ENCODE measurements around the gene PTPRN2. TPM values are rescaled to one million over a fixed set of nuclear protein-coding genes. Genes with fewer than 3 reads are reported as not detected.

PTPRN2 gene
- total RNA-seq, 2 donors from 2014 or later, result 26.1 to 55.5 TPM

GRCh38 chr7:158541346-158542010 lies 46.1 kb downstream of the PTPRN2 start:
- no peak for DNase-seq (ENCODE audit: low spot score)
- no peaks in the 10 kb centered on the region for H3K4me1 ChIP-seq (replicated peaks)
- no peaks in the 10 kb centered on the region for H3K27me3 ChIP-seq (replicated peaks; ENCODE audit: insufficient read depth)
- 74% methylated on average over 13 of the region's 13 CpGs for WGBS
- intact Hi-C loops (cut with DNase I), result no loop called here
- H3K4me3 ChIP-seq, result no peak overlapping the region
- TF ChIP-seq POLR2AphosphoS5 (IDR thresholded peaks at IDR 0.05), result no peak
- no peak for TF ChIP-seq POLR2A (IDR thresholded peaks at IDR 0.05)
- TF ChIP-seq, protein P1, sequence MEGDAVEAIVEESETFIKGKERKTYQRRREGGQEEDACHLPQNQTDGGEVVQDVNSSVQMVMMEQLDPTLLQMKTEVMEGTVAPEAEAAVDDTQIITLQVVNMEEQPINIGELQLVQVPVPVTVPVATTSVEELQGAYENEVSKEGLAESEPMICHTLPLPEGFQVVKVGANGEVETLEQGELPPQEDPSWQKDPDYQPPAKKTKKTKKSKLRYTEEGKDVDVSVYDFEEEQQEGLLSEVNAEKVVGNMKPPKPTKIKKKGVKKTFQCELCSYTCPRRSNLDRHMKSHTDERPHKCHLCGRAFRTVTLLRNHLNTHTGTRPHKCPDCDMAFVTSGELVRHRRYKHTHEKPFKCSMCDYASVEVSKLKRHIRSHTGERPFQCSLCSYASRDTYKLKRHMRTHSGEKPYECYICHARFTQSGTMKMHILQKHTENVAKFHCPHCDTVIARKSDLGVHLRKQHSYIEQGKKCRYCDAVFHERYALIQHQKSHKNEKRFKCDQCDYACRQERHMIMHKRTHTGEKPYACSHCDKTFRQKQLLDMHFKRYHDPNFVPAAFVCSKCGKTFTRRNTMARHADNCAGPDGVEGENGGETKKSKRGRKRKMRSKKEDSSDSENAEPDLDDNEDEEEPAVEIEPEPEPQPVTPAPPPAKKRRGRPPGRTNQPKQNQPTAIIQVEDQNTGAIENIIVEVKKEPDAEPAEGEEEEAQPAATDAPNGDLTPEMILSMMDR (IDR thresholded peaks at IDR 0.05), result no peak
- H3K9me3 ChIP-seq, result no peaks in the 10 kb centered on the region
- H3K36me3 ChIP-seq, result no peaks in the 10 kb centered on the region
- no peak overlapping the region for H3K27ac ChIP-seq

DNA sequence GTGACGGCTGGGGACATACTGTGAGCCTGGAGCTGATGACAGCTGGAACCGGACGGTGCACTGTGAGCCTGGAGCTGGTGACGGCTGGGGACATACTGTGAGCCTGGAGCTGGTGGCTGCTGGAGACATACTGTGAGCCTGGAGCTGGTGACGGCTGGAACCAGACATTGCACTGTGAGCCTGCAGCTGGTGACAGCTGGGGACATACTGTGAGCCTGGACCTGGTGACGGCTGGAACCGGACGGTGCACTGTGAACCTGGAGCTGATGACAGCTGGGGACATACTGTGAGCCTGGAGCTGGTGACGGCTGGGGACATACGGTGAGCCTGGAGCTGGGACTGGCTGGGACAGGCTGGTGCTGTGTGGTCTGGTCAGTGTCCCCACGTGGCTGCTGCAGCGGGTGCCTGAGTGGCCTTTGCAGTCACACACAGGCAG lies 47.9 kb downstream of the PTPRN2 start:
- Histone ChIP-seq H3K9me3 (no peaks in the 10 kb centered on the region), H3K27me3 (replicated peaks; ENCODE audit: insufficient read depth) (no peaks in the 10 kb centered on the region), H3K27ac (no peak overlapping the region), H3K36me3 (no peaks in the 10 kb centered on the region), H3K4me1 (replicated peaks) (no peaks in the 10 kb centered on the region), H3K4me3 (no peak overlapping the region)
- WGBS, result 82% methylated on average over 12 of the region's 12 CpGs
- intact Hi-C loops (cut with DNase I), result no loop called here
- no peak for TF ChIP-seq POLR2A (IDR thresholded peaks at IDR 0.05)
- no peak for TF ChIP-seq POLR2AphosphoS5 (IDR thresholded peaks at IDR 0.05)
- TF ChIP-seq, protein P1 (IDR thresholded peaks at IDR 0.05), result no peak
- no peak for DNase-seq (ENCODE audit: low spot score)

- intact Hi-C loops (cut with DNase I), result no loop called here
- DNase-seq (ENCODE audit: low spot score), result no peak
- no peaks in the 10 kb centered on the region for H3K4me1 ChIP-seq (replicated peaks)
- no peak for TF ChIP-seq POLR2A (IDR thresholded peaks at IDR 0.05)
- 80% methylated on average over 35 of the region's 36 CpGs for WGBS
- H3K27ac ChIP-seq, result no peak overlapping the region
- no peak overlapping the region for H3K4me3 ChIP-seq
- H3K27me3 ChIP-seq (replicated peaks; ENCODE audit: insufficient read depth), result no peaks in the 10 kb centered on the region
- H3K9me3 ChIP-seq, result no peaks in the 10 kb centered on the region
- H3K36me3 ChIP-seq, result no peaks in the 10 kb centered on the region
Measured at GRCh38 chr7:158538156-158538946, 49.3 kb downstream of the PTPRN2 start.

DNA sequence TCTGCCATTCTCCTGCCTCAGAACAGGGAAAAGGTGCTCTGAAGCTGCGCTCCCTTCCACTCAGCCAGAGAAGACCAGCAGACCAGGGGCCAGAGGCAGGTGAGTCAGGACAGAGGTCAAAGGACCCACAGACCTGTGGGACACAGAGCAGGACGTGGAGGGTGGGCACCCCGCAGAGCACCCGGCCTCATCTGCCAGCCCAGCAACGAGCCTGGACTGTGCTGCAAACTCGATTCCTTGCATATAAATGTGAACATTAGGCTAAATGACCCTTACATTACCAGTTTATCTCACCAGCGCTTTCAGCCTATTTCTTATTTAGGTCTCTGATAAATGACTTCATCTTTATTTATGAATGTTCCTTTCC lies 50.1 kb downstream of the PTPRN2 start:
- H3K4me1 ChIP-seq (replicated peaks), result no peaks in the 10 kb centered on the region
- H3K36me3 ChIP-seq, result no peaks in the 10 kb centered on the region
- H3K9me3 ChIP-seq, result no peaks in the 10 kb centered on the region
- no peak for DNase-seq (ENCODE audit: low spot score)
- H3K4me3 ChIP-seq, result no peak overlapping the region
- no peaks in the 10 kb centered on the region for H3K27me3 ChIP-seq (replicated peaks; ENCODE audit: insufficient read depth)
- no peak for TF ChIP-seq POLR2AphosphoS5 (IDR thresholded peaks at IDR 0.05)
- TF ChIP-seq, protein P1 (IDR thresholded peaks at IDR 0.05), result no peak
- no peak for TF ChIP-seq POLR2A (IDR thresholded peaks at IDR 0.05)
- no peak overlapping the region for H3K27ac ChIP-seq
- intact Hi-C loops (cut with DNase I), result no loop called here
- WGBS, result 70% methylated on average over 7 of the region's 7 CpGs

GRCh38 chr7:158536871-158537515 lies 50.6 kb downstream of the PTPRN2 start:
- intact Hi-C loops (cut with DNase I), result no loop called here
- Histone ChIP-seq H3K27me3 (replicated peaks; ENCODE audit: insufficient read depth) (no peaks in the 10 kb centered on the region), H3K36me3 (no peaks in the 10 kb centered on the region), H3K4me3 (no peak overlapping the region), H3K27ac (no peak overlapping the region), H3K4me1 (replicated peaks) (no peaks in the 10 kb centered on the region), H3K9me3 (no peaks in the 10 kb centered on the region)
- TF ChIP-seq POLR2A (IDR thresholded peaks at IDR 0.05) (no peak), POLR2AphosphoS5 (IDR thresholded peaks at IDR 0.05) (no peak)
- TF ChIP-seq, protein P1 (IDR thresholded peaks at IDR 0.05), result no peak
- no peak for DNase-seq (ENCODE audit: low spot score)
- WGBS, result 58% methylated on average over 13 of the region's 13 CpGs
